Measurements from ENCODE around the gene SFMBT2. TPM values are rescaled to one million over a fixed set of nuclear protein-coding genes. Genes with fewer than 3 reads are reported as not detected.

SFMBT2 gene
- polyA plus RNA-seq, 1 donor: 6.3 TPM

DNA sequence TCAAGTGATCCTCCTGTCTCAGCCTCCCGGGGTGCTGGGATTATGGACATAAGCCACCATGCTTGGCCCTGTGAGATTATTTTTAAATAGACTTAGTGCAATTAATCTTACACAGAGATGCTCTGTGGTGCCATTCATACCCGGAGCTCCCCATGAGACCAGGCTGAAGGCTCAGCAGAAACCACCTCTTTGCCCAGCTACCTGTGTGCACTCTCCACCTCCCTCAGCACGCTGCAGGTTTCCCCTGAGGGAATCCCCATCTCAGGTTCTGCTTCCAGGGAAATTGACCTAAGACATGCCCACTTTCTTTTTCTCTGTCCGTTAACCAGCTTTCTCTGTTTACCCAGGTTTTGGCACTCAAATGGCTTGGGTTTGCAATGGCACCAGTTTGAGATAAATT, 260.5 kb downstream of the SFMBT2 start:
- DNase-seq (ENCODE audit: low read depth): no peak

GRCh38 chr10:7146189-7146588, 264.6 kb downstream of the SFMBT2 start:
- no peak for DNase-seq (ENCODE audit: low read depth)

DNA sequence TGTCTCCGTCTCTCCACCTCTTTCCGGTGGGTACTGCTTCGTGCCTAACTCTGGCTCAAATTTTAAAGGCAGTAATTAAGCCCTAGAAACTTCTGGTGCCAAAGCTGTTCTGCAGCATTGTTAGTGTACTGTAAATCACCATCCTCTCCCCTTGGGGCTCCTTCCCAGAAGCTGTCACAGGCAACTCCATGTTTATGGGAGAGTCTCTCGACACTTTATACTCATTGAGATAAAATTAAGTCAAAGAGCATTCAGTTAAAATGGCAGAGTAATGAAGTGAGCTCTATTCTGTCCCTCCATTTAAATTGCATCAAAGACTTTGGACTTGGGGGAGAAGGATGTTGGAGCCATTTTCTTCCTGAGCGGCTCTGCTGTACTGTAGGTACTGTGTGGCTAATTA, 274.8 kb downstream of the SFMBT2 start:
- no peak for DNase-seq (ENCODE audit: low read depth)

DNA sequence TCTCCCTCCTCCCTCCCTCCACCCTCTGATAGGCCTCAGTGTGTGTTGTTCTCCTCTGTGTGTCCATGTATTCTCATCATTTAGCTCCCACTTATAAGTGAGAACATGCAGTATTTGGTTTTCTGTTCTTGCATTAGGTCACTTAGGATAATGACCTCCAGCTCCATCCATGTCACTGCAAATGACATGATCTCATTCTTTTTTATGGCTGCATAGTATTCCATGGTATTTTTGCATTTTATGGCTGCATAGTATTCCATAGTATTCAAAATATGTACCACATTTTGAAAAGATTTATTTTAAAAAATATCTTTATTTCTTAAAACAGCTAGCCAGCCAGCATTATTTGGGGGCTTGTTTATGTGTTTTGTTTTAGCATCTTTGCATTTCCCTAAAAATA, 275.6 kb downstream of the SFMBT2 start:
- no peak for DNase-seq (ENCODE audit: low read depth)

- no peak for DNase-seq (ENCODE audit: low read depth)
Measured at GRCh38 chr10:7134448-7134847, 276.4 kb downstream of the SFMBT2 start.

DNA sequence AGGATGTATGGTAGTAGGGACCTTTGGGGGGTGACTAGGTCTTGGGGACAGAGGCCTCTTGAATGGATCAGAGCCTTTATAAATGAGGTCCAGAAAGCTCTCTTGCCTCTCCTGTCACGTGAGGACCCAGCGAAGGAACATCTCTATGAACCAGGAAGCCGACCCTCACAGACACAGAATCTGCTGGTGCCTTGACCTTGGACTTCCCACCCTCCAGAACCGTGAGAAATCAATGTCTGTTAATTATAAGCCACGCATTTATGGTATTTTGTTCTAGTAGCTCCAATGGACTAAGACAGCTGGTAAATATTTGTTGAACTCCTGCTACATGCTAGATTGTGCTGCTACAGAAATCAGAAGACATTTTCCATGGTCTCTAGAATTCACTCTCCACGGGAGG, 276.9 kb downstream of the SFMBT2 start:
- DNase-seq (ENCODE audit: low read depth): no peak

- DNase-seq (ENCODE audit: low read depth): no peak
Measured at GRCh38 chr10:7133278-7133677, 277.6 kb downstream of the SFMBT2 start.

GRCh38 chr10:7130191-7130911, 280.5 kb downstream of the SFMBT2 start:
- no peak for DNase-seq (ENCODE audit: low read depth)

GRCh38 chr10:7123774-7124173, 287.1 kb downstream of the SFMBT2 start:
- DNase-seq (ENCODE audit: low read depth): no peak

DNA sequence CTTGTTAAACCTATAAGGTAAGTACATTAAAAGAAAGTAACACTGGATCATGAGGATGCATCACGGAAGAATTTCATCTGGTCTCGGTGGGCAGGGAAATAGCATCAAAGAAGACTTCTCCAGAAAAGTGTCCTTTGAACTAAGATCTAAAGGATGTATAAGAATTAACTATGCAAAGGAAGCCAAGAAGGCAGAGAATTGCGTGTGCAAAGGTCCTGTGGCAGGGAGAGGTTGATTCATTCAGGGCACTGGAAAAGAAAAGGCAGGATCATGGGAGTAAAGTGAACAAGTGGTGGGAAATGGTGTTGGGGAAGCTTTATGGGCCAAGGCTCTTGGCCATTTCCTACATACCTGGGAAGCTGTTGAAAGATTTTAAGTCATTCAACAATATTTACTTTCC, 288.3 kb downstream of the SFMBT2 start:
- no peak for DNase-seq (ENCODE audit: low read depth)

DNA sequence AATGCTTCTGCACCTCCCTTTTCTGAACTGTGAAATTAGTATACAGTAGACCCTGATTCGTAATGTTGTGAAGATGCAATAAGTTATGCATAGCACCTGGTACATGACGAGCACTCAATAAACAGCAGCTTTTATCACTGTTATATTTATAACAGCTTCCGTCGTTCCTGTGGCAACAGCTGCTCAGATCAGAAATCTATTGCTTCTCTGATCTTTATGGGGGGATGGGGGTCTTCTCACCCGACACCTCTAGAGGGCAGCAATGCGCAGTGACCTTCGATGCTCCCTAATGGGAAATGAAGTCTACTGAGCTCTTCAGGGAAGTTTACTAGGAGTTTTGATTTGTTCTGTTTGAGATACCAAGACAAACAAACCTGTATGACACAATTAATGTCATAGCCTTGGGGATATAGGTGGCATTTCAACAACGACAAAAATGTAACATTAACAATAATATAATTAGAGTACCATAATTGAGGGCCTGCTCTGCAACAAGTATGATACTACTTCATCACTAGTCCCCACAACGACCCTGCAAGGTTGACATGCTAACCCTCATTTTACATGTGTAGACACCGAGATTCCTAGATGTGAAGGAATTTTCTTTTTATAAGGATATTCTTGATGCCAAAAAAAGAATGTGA, 289.6 kb downstream of the SFMBT2 start:
- DNase-seq (ENCODE audit: low read depth): no peak

- no peak for DNase-seq (ENCODE audit: low read depth)
Measured at GRCh38 chr10:7119325-7120015, 291.4 kb downstream of the SFMBT2 start.

DNA sequence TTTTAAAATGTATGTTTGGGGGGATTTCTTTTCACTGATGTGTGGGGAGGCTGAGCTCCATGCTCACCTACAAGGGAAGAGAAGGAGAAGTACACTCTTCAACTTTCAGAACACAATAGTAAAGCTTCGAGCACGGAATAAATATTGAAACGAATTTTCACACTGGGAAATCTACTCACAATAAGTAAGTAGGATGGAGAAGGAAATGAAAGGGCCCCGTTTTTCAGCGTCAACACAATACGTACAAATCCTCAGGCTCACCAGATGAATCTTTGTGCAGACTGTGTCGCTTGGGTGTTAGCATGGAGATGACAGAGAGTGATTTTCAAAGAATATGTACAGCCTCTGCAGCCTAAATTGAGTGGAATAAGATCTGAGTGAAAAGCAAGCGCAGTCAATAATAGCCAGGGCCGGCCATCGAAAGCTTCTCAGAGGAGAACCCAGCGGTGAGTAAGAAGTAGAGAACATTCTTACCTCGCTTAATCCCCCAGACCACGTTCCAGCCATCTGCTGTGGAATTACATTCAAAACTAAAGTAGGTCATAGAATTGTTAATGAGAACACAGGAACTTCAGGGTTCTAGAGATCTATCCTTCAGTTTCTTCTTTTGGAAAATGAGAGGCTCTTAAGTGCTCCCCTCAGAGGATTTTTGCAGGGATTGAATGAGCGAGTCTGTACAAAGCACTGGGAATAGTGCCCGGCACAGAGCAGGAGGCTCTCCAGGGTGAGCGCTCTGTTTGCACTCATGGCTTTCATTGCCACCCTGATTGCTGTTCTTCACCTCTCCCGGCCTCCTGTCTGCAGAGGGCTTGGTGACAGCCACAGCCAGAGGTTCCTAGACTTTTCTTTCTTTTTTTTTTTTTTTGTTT, 292.8 kb downstream of the SFMBT2 start:
- no peak for DNase-seq (ENCODE audit: low read depth)

GRCh38 chr10:7117177-7117799, 293.5 kb downstream of the SFMBT2 start:
- no peak for DNase-seq (ENCODE audit: low read depth)

DNA sequence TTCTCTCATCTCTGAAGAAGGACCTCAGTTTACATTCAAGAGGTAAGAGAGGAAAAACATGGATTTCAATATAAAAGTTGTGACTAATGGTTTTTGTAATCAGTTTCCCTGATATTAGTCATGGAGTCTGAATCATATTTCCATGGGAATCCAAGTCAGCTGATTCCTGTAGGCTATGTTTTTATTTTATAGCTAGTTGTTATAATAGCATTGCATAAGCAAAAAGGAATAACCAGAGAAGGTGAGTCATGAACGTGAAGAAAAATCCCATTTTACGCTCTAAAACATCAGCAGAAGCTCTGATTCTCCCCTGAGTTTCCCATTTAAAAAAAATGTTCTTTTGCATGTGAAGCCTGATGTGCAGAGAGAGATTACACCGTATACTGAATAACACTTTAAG, 299.3 kb downstream of the SFMBT2 start:
- no peak for DNase-seq (ENCODE audit: low read depth)

- DNase-seq (ENCODE audit: low read depth): no peak
Measured at GRCh38 chr10:7111089-7111488, 299.7 kb downstream of the SFMBT2 start.

Data from forelimb muscle (tissue), 1 donor.